Stimulated activated CD4-positive, alpha-beta T cell treated with anti-CD3 and anti-CD28 coated beads, Interleukin-4, amount 100 ng/mL, for 4 hours (primary cell): ENCODE results near the gene PTGR2.
A peak's percentile ranks its signal among the peaks of the same experiment; 100 is the strongest.
"Not testable (repeated sequence)": the region's sequence is repeated elsewhere in the genome, so short reads cannot be mapped to it uniquely, and the experiment has no call there.

Experiments
- DNase-seq, 2 experiments: peaks; one replicate each; pipeline ENCODE4 v3.0.0-alpha.2; 2020

PTGR2 gene

GRCh38 chr14:73851567-73852382 lies at the start of gene PTGR2:
Gene PTGR2 (plus strand): TSS chr14:73851831. CDS start chr14:73858863, 7,032 bp downstream.
- peak; percentile 81 to 89 for DNase-seq

DNA sequence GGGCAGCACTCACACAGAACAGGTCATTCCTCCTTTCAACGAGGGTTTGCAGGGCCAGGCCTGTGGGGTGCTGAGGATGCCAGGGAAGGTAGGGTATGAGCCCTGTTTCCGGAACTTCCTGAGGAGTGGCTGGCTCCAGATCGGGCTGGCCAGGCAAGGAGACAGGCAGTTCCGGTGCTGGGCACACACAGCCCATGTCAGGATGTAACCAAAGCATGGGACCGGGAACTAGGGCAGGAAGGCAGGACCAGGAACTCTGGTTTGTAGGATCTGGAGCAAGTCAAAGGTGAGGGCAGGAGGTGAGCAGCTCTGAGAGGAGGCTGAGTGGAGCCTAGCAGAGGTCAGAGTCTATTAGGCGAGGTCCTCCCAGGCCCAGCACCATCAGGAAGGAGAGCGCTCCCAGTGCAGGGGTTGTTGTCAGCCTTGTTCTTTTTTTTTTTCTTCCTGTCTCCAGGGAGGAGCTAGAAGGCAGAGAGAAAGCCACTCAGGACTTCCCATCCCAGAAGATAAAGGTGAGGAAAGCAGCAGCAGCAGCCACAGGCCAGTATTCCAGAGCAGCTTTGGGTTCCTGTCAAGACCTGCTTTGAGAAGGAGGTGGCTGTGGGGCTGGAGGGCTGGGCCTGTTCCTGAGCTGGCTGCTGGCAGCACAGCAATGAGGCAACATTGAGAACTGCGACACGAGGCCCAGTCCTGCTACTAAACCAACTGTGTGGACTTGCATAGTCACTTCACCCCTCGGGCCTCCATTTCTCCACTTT lies 49.0 kb upstream of the PTGR2 start:
- DNase-seq, result no peak

GRCh38 chr14:73804636-73805035 lies 47.0 kb upstream of the PTGR2 start:
- DNase-seq, result no peak

GRCh38 chr14:73807457-73807856 lies 44.2 kb upstream of the PTGR2 start:
- DNase-seq, result no peak

DNA sequence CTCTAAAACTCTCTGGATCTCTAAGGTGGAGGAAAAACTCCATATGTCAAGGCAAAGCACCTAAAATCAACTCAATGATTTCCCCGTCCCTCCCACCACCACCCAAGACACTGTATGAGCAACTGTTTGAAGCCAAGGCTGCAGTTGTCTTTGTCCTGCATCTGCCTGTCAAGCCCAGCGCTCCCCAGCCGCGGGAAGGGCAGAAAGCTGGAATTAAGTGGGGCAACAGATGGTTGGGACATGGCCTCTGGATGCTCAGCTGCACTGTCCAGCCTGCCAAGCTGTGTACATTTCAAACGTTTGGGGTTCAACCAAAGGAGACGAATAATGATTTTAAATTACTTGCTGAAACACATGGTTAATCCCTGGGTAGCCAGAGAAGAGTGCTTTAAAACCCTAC lies 42.2 kb upstream of the PTGR2 start:
- DNase-seq, result no peak

DNA sequence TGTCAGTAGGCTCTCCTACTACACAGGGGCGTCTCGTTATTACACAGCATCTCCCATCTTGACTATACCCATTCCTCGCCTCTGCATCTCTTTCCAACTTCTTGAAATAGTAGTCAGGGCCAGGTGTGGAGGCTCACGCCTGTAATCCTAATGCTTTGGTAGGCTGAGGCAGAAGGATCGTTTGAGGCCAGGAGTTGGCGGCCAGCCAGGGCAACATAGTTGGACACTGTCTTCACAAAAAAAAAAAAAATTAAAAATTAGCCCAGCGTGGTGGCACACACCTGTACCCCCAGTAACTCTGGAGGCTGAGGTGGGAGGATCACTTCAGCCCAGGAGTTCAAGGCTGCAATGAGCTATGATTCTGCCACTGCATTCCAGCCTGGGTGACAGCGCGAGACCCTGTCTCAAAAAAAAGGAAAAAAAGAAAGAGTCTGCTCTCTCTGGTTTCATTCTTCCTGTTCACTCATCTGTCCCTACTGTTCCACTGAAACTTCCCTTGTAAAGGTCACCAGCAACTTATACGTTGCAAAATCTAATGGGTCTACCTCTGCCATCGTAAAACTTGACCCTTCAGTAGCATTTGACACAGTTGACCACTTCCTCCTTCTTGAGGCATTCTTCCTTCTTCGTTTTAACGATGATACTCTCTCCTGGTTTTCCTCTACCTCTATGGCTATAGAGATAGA lies 41.0 kb upstream of the PTGR2 start:
- no peak for DNase-seq

DNA sequence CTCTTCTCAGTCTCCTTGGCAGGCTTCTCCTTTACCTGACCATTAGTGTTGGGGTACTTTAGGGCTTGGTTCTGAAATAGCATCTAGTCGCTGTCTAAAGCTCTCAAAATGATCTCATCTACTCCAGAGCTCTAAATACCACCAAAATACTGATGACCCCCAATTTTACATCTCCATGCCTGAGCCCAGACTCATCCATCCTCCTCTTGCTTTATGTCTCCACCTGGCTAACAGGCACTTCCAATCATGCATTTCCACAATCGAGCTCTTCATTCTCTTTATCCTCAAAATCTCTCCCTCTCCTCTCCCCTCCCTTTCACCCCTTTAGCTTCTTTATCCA lies 40.5 kb upstream of the PTGR2 start:
- DNase-seq, result no peak

DNA sequence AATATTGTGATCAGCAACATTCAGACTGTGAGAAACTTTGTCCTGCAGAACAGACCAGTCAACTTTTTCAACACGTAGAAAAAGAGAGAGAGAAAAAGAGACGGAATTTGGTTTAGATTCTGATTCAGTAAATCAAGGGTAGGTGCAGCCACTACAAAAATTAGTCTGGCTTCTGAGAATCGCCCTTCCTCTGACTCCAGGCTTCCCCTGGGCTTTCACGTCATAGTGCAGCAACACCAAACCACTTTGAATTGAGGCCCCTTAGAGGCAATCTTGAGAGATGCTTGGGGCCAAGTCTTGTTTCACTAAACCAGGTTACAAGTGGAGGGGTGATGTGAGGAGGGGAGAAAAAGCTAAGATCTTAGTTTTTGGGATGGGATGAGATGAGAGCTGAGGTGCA lies 37.5 kb upstream of the PTGR2 start:
- no peak for DNase-seq

- no peak for DNase-seq
Observed at GRCh38 chr14:73815849-73816248, 35.8 kb upstream of the PTGR2 start.

DNA sequence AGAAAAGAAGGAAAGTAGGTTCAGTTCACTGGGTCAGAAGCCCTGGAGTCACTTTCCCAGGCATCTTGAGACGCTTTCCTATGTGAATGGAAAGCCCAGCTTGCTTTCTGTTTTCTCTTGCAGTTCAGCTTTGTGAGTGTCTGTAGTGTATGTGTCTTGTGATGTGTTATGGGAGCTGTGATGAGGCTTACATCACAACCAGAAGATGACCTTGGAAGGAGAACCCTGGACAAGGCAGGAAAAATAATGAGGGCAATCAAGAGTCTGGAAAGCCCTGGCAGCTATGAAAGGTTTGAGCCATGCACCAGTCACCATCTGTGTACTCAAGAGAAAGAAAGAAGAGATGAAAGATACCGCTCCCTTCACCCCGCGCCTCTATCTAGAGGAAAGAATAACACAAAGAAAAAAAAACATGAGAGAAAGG lies 35.2 kb upstream of the PTGR2 start:
- no peak for DNase-seq

- no peak for DNase-seq
Observed at GRCh38 chr14:73817020-73817655, 34.5 kb upstream of the PTGR2 start.

GRCh38 chr14:73818821-73819220 lies 32.8 kb upstream of the PTGR2 start:
- no peak for DNase-seq

DNA sequence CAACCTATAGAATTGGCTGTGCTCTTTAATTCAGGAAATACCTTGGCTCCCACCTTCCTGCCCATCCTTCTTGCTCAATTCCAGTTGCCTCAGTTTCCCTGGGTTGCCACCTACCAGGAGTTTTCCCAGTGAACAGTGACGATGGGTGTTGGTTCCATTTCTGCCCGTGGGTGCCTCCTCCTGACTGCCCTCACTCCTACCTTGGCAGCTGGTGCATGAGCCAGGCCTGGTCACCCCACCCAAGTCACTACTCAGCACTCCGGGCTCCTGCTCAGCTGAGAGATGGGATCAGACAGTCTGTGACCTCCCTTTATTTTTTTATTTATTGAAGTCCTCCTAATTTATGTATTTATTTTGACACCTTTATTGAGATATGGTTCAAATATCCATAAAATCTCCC lies 31.0 kb upstream of the PTGR2 start:
- DNase-seq, result no peak

GRCh38 chr14:73823339-73823885 lies 28.2 kb upstream of the PTGR2 start:
- no peak for DNase-seq

DNA sequence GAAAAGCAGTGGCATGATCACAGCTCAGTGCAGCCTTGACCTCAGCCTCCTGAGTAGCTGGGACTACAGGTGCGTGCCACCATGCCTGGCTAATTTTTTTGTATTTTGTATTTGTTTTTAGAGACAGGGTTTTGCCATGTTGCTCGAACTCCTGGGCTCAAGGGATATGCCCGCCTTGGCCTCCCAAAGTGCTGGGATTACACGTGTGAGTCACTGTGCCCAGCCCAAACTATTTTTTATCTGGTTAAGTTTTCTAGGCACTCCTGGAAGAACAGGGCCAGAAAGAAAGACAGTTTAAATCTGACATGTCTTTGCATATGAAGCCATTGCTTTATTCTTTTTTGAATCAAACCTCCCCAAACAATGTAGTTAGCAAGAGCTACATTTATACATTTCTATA lies 27.5 kb upstream of the PTGR2 start:
- DNase-seq, result no peak

GRCh38 chr14:73824536-73824935 lies 27.1 kb upstream of the PTGR2 start:
- no peak for DNase-seq

GRCh38 chr14:73825551-73826188 lies 26.0 kb upstream of the PTGR2 start:
- peak; percentile 74 to 75 for DNase-seq

DNA sequence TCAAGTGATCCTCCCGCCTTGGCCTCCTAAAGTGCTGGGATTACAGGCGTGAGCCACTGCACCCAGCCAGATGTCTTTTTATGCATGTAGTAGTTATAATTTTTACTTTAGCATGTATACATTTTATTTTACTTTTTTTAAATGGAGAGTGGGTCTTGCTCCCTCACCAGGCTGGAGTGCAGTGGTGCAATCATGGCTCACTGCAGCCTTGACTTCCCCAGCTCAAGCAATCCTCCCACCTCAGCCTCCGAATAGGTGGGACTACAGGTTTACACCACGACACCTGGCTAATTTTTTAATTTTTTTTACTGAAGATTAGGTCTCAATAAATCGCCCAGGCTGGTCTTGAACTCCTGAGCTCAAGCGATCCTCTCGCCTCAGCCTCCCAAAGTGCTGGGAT lies 24.4 kb upstream of the PTGR2 start:
- DNase-seq, result not testable (repeated sequence)

GRCh38 chr14:73829071-73829470 lies 22.6 kb upstream of the PTGR2 start:
- no peak for DNase-seq

DNA sequence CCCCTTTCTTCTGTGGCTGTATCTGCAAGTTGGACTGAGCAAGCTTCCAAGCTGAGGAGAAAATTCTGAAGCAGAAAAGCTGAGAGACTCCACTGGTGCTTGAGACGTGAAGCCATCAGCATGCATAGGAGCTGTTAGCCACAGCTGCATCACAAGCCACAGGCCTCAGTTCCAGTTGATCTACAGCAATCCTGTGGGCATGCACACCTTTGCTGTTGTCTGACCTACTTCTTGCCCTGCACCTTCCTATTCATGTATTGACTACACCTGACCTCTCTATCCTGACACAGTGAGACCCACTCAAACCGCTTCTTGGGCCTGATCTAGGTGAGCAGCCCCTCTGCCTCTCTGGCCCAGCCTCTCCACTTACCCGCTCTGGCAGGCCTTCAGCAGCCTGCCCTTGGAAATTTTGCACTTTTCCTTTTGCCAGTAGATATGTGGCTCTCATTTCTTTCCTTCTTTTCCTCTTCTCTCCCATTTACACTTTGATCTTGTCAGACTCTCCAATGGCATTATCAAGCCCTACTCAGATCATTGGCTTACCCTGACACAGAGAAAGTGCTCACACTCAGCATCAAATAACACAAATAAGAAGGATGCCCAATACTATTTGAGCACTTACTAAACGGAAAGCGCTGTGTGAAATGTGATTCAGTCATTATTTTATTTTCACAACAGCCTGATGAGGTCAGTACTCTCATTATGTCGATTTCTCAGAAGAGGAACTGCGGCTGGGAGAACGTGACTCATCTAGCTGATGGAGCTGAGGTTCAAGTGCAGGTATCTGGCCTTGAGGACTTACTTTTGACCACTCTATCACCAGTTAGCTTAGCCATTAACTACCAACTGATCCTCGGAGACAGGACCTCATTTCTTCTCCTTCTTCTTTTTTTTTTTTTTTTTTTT lies 21.9 kb upstream of the PTGR2 start:
- peak in 1 of 2 experiments; percentile 14 for DNase-seq

DNA sequence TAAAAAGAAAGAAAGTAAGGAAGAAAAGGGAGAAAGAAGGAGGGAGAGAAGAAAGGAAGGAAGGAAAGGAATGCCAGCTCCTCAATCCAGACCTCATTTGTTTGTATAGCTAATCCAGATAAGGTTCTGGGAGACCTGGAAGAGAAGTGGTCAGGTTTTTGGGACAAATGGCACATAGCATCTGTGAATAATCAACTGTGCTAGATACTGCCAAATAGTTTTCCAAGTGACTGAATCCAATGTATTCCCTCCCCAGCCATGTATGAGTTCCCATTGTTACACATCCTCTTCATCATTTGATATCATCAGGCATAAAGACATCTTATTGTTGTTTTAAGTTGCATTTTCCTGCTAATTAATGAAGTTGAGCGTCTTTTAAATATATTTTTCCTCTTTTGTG lies 18.6 kb upstream of the PTGR2 start:
- no peak for DNase-seq
